Naive B cell (primary cell): ENCODE results near the gene COX14. TPM values are rescaled to one million over a fixed set of nuclear protein-coding genes. Genes with fewer than 3 reads are reported as not detected.

Experiments used
- ATAC-seq, 2 donors: fragments of 150-1000 bp; cut with Tn5 transposase; 2 replicates each; pipeline ENCODE4 v1.10.0; 2021; ENCODE audit warnings: low read depth in 2 of 2, mild to moderate bottlenecking in 2 of 2, moderate library complexity in 2 of 2
- DNase-seq: peaks from one replicate; pipeline ENCODE4 v3.0.0; 2022
- H3K27ac Mint-ChIP-seq, 6 donors: one replicate each; pipeline ENCODE4 v1.8.0; 2020 to 2022; ENCODE audit warnings: mild to moderate bottlenecking in 6 of 6, mixed read lengths in 6 of 6, moderate library complexity in 5 of 6, inconsistent platforms in 2 of 6
- H3K27me3 Mint-ChIP-seq, 3 donors: one replicate each; pipeline ENCODE4 v1.8.0; 2021 to 2022; ENCODE audit warnings: mixed read lengths in 3 of 3, mild to moderate bottlenecking in 1 of 3
- H3K36me3 Mint-ChIP-seq, 2 donors: one replicate each; pipeline ENCODE4 v1.8.0; 2020 to 2022; ENCODE audit warnings: mixed read lengths in 2 of 2, inconsistent platforms in 1 of 2, mild to moderate bottlenecking in 1 of 2
- H3K4me1 Mint-ChIP-seq, 3 donors: one replicate each; pipeline ENCODE4 v1.8.0; 2020 to 2022; ENCODE audit warnings: mixed read lengths in 3 of 3, inconsistent platforms in 1 of 3, mild to moderate bottlenecking in 1 of 3, moderate library complexity in 1 of 3
- H3K4me3 Mint-ChIP-seq, 8 donors: one replicate each; pipeline ENCODE4 v1.8.0; 2020 to 2022; ENCODE audit warnings: mild to moderate bottlenecking in 8 of 8, mixed read lengths in 8 of 8, moderate library complexity in 8 of 8, inconsistent platforms in 2 of 8
- H3K9me3 Mint-ChIP-seq, 7 donors: one replicate each; pipeline ENCODE4 v1.8.0; 2020 to 2022; ENCODE audit warnings: mixed read lengths in 7 of 7, mild to moderate bottlenecking in 5 of 7, inconsistent platforms in 2 of 7, moderate library complexity in 1 of 7
- polyA plus RNA-seq, 6 donors: library from polyadenylated mRNA; unstranded; fragments of 300-500 nt; fragmentation: Illumina TruSeq; gene quantifications; one replicate each; pipeline ENCODE4 v1.2.3, GENCODE V29; 2021; ENCODE audit warnings: low read depth in 6 of 6

The COX14 gene
- polyA plus RNA-seq, 6 donors from 2014 or later, result 171 to 225 (median 208) TPM

- peaks cover 16 to 40% (median 37%) of the 10 kb centered on the region in 3 donors for H3K4me1 Mint-ChIP-seq
- no peaks in the 10 kb centered on the region for H3K27me3 Mint-ChIP-seq
- no peak overlapping the region for H3K4me3 Mint-ChIP-seq
- H3K36me3 Mint-ChIP-seq, result no peaks in the 10 kb centered on the region
- no peaks in the 10 kb centered on the region for H3K9me3 Mint-ChIP-seq
- peak overlapping the region in 4 of 6 donors; percentile 1 to 88 (median 50) for H3K27ac Mint-ChIP-seq
- DNase-seq (no peak), ATAC-seq (no peak)
These were observed 48.6 kb downstream of the COX14 start for GRCh38 chr12:50160643-50161042.

GRCh38 chr12:50162230-50162629 is 50.2 kb downstream of the COX14 start:
- no peaks in the 10 kb centered on the region for H3K9me3 Mint-ChIP-seq
- no peak overlapping the region for H3K4me3 Mint-ChIP-seq
- ATAC-seq (no peak), DNase-seq (no peak)
- peaks cover 22 to 50% (median 48%) of the 10 kb centered on the region in 3 donors for H3K4me1 Mint-ChIP-seq
- H3K27ac Mint-ChIP-seq, result no peak overlapping the region
- H3K36me3 Mint-ChIP-seq, result no peaks in the 10 kb centered on the region
- H3K27me3 Mint-ChIP-seq, result no peaks in the 10 kb centered on the region

- Mint-ChIP-seq H3K4me1 (peaks cover 19 to 49% (median 48%) of the 10 kb centered on the region in 3 donors), H3K27ac (peak overlapping the region in 2 of 6 donors; percentile 12 to 65), H3K4me3 (peak overlapping the region; percentile 18 to 96 (median 29)), H3K36me3 (no peaks in the 10 kb centered on the region), H3K27me3 (no peaks in the 10 kb centered on the region), H3K9me3 (no peaks in the 10 kb centered on the region)
- ATAC-seq (no peak), DNase-seq (no peak)
These were observed 52.9 kb downstream of the COX14 start for GRCh38 chr12:50164963-50165362.

GRCh38 chr12:50166799-50167048 is 54.7 kb downstream of the COX14 start:
- no peaks in the 10 kb centered on the region for H3K36me3 Mint-ChIP-seq
- no peak for ATAC-seq
- no peak for DNase-seq

GRCh38 chr12:50167049-50167828 is 55.2 kb downstream of the COX14 start, which contains the start of gene CERS5:
Gene CERS5, minus strand, starts transcription at chr12:50167369. Its CDS starts 72 bp downstream, at chr12:50167297.
- Mint-ChIP-seq H3K27me3 (no peaks in the 10 kb centered on the region), H3K4me3 (peak within 1 kb of the TSS; percentile 87 to 96 (median 95)), H3K9me3 (peaks cover 0 to 2% (median 0%) of the 10 kb centered on the region in 7 donors), H3K27ac (peak within 1 kb of the TSS; percentile 94 to 98 (median 96)), H3K4me1 (peaks cover 15 to 37% (median 36%) of the 10 kb centered on the region in 3 donors), H3K36me3 (no peaks in the 10 kb centered on the region)
- DNase-seq (peak; percentile 99), ATAC-seq (peak; percentile 94)

More at GRCh38 chr12:50166799-50167048, 54.7 kb downstream of the COX14 start:
- Mint-ChIP-seq H3K9me3 (peaks cover 0 to 2% (median 0%) of the 10 kb centered on the region in 7 donors), H3K27me3 (no peaks in the 10 kb centered on the region), H3K4me1 (peaks cover 15 to 38% (median 36%) of the 10 kb centered on the region in 3 donors), H3K27ac (peak overlapping the region; percentile 61 to 97 (median 94)), H3K4me3 (peak overlapping the region; percentile 87 to 96 (median 95))

Other genes starting within 250 kb of the COX14 start
- not detected for gene FAIM2, start 208.3 kb upstream of the COX14 start, polyA plus RNA-seq
- gene AQP2, start 161.5 kb upstream of the COX14 start, polyA plus RNA-seq, result not detected
- not detected for gene AQP5, start 150.4 kb upstream of the COX14 start, polyA plus RNA-seq
- gene AQP6, start 139.3 kb upstream of the COX14 start, polyA plus RNA-seq, result not detected
- 1 to 10 TPM in 5 of 6 donors, not detected in 1; 4.7 to 9.0 (median 8.7) TPM for gene RACGAP1, start 86.7 kb upstream of the COX14 start, polyA plus RNA-seq
- not detected for gene ASIC1, start 54.6 kb upstream of the COX14 start, polyA plus RNA-seq
- gene SMARCD1, start 26.9 kb upstream of the COX14 start, polyA plus RNA-seq, result 10 to 100 TPM; 13.1 to 28.1 (median 21.0) TPM
- not detected for gene GPD1, start 8.2 kb upstream of the COX14 start, polyA plus RNA-seq
- gene CERS5, start 55.1 kb downstream of the COX14 start, polyA plus RNA-seq, result 100 to 1,000 TPM in 1 of 6 donors, 10 to 100 TPM in 5; 45.2 to 126 (median 55.7) TPM
- 1 to 10 TPM in 4 of 6 donors, under 1 TPM in 2; 0.48 to 2.1 (median 1.5) TPM for gene LIMA1, start 171.3 kb downstream of the COX14 start, polyA plus RNA-seq